ENCODE results near the gene GSTCD. TPM values are rescaled to one million over a fixed set of nuclear protein-coding genes. Genes with fewer than 3 reads are reported as not detected.

GSTCD gene
- total RNA-seq, 2 donors from 2014 or later, result 10.0 to 20.8 TPM

DNA sequence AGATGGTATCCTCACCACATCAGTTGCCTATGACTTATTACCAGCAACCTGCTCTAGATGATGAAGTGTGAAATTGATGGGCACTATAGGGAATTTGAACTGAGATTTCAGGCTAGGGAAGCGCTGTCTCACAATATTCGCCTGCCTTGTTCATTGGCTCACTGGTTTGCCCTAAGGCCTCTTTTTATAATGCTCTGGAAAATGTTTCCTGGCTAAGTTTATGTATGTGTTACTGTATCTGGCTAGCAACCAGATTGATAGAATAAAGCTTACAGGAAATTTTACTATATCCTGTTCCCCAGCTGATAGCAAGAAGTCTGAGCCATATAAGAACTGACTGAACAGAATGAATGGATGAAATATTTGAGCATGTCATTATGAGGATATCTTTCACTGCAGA lies 71.6 kb downstream of the GSTCD start:
- Histone ChIP-seq H3K4me1 (replicated peaks) (no peaks in the 10 kb centered on the region), H3K36me3 (no peaks in the 10 kb centered on the region), H3K4me3 (no peak overlapping the region), H3K27me3 (replicated peaks; ENCODE audit: insufficient read depth) (no peaks in the 10 kb centered on the region), H3K27ac (no peak overlapping the region), H3K9me3 (no peaks in the 10 kb centered on the region)
- DNase-seq (ENCODE audit: low spot score), result no peak
- intact Hi-C loops (cut with DNase I), result no loop called here
- TF ChIP-seq POLR2AphosphoS5 (IDR thresholded peaks at IDR 0.05) (no peak), CTCF (IDR thresholded peaks at IDR 0.05) (no peak), POLR2A (IDR thresholded peaks at IDR 0.05) (no peak)
- WGBS, result 82% methylated on average over 2 of the region's 2 CpGs

DNA sequence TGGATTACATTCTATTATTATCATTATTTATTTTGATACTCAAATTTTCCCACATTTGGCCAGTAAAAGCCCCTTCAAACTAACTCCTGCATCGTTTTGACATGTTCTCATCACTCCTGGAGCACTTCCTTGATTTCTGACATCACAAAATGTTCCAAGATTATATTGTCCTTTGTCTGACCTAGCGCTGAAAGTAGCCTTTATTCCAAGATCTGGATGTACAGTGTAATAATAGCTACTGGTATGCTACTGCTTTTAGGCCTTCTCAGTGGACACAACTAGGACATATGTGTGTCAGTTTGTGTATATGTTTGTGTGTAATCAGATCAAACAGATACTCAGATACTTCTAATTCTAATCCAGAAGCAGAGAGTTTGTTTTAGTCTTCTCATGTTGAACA lies 76.2 kb downstream of the GSTCD start:
- no peak for TF ChIP-seq POLR2A (IDR thresholded peaks at IDR 0.05)
- no peak for TF ChIP-seq CTCF (IDR thresholded peaks at IDR 0.05)
- no peak for TF ChIP-seq POLR2AphosphoS5 (IDR thresholded peaks at IDR 0.05)
- intact Hi-C loops (cut with DNase I), result no loop called here
- 77% methylated on average over 2 of the region's 2 CpGs for WGBS
- Histone ChIP-seq H3K36me3 (no peaks in the 10 kb centered on the region), H3K27ac (no peak overlapping the region), H3K4me3 (no peak overlapping the region), H3K9me3 (no peaks in the 10 kb centered on the region), H3K27me3 (replicated peaks; ENCODE audit: insufficient read depth) (no peaks in the 10 kb centered on the region), H3K4me1 (replicated peaks) (no peaks in the 10 kb centered on the region)
- no peak for DNase-seq (ENCODE audit: low spot score)

GRCh38 chr4:105785792-105786191 lies 77.2 kb downstream of the GSTCD start:
- intact Hi-C loops (cut with DNase I), result no loop called here
- Histone ChIP-seq H3K27ac (no peak overlapping the region), H3K27me3 (replicated peaks; ENCODE audit: insufficient read depth) (no peaks in the 10 kb centered on the region), H3K4me3 (no peak overlapping the region), H3K4me1 (replicated peaks) (no peaks in the 10 kb centered on the region), H3K9me3 (no peaks in the 10 kb centered on the region), H3K36me3 (no peaks in the 10 kb centered on the region)
- no peak for DNase-seq (ENCODE audit: low spot score)
- TF ChIP-seq POLR2A (IDR thresholded peaks at IDR 0.05) (no peak), CTCF (IDR thresholded peaks at IDR 0.05) (no peak), POLR2AphosphoS5 (IDR thresholded peaks at IDR 0.05) (no peak)

DNA sequence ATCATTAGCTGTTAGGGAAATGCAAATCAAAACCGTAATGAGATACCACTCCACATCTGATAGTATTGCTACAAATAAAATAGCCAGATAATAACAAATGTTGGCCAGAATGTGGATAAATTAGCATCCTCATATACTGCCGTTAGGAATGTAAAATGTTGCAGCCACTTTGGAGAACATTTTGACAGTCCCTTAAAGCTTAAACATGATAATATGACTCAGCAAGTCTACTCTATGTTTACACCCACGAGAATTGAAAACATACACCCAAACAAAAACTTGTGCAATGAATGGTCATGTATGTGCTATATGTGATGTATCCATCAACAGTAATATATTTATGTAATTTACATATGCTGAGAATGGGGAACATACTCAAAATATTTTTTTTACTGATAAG lies 78.2 kb downstream of the GSTCD start:
- TF ChIP-seq CTCF (IDR thresholded peaks at IDR 0.05), result no peak
- TF ChIP-seq POLR2A (IDR thresholded peaks at IDR 0.05), result no peak
- TF ChIP-seq POLR2AphosphoS5 (IDR thresholded peaks at IDR 0.05), result no peak
- Histone ChIP-seq H3K4me1 (replicated peaks) (no peaks in the 10 kb centered on the region), H3K9me3 (no peaks in the 10 kb centered on the region), H3K27ac (no peak overlapping the region), H3K36me3 (no peaks in the 10 kb centered on the region), H3K4me3 (no peak overlapping the region), H3K27me3 (replicated peaks; ENCODE audit: insufficient read depth) (no peaks in the 10 kb centered on the region)
- DNase-seq (ENCODE audit: low spot score), result no peak
- intact Hi-C loops (cut with DNase I), result no loop called here
- 94% methylated on average over 3 of the region's 3 CpGs for WGBS

GRCh38 chr4:105797225-105797624 lies 88.6 kb downstream of the GSTCD start:
- no peaks in the 10 kb centered on the region for H3K9me3 ChIP-seq
- no peak overlapping the region for H3K27ac ChIP-seq
- H3K36me3 ChIP-seq, result no peaks in the 10 kb centered on the region
- no peaks in the 10 kb centered on the region for H3K4me1 ChIP-seq (replicated peaks)
- no peak for DNase-seq (ENCODE audit: low spot score)
- intact Hi-C loops (cut with DNase I), result no loop called here
- TF ChIP-seq POLR2AphosphoS5 (IDR thresholded peaks at IDR 0.05) (no peak), POLR2A (IDR thresholded peaks at IDR 0.05) (no peak), CTCF (IDR thresholded peaks at IDR 0.05) (no peak)
- H3K4me3 ChIP-seq, result no peak overlapping the region
- H3K27me3 ChIP-seq (replicated peaks; ENCODE audit: insufficient read depth), result no peaks in the 10 kb centered on the region
- 95% methylated on average over 1 of the region's 1 CpG for WGBS

Data from prostate gland (tissue), 2 donors.